HG03457 (cell line): ENCODE measurements around the gene TIMM22.
"Not testable (repeated sequence)": the region's sequence is repeated elsewhere in the genome, so short reads cannot be mapped to it uniquely, and the experiment has no call there.

Source experiments
- ATAC-seq: cut with Tn5 transposase; IDR thresholded peaks from one replicate; pipeline ENCODE4 v1.9.1; 2021; ENCODE audit warnings: moderate number of reproducible peaks; ENCODE audit not compliant: unreplicated experiment

Gene TIMM22

GRCh38 chr17:996554-997344 lies at the start of gene TIMM22:
TSS of gene TIMM22 (plus strand) at chr17:997129. CDS start at chr17:997143, 14 bp downstream.
- peak; percentile 88 for ATAC-seq

DNA sequence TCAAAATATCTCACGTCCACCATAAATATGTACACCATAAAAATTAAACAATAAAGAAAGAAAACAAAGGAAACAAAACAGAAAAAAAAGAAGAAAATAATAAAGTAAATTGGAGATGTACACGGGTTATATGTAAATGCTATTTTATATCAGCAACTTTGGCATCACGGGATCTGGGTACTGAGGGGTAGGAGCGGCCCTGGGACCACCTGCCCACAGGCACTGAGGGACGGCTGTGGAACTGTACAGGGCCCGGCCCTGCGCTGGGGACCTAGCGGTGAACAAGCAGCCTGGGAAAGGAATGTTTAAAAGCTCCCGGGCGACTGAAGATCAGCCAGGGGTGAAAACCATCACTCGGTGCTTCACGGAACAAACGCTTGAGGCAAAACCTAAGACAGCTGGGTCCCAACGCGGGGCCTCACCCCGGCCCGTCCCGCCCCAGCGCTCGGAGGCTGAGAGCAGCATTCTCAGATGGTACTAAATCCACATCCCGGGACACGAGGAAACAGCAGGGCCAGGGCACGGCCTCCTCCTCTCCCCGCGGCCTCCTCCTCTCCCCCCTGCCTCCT lies 48.6 kb upstream of the TIMM22 start:
- ATAC-seq, result no peak

GRCh38 chr17:949623-950303 lies 47.2 kb upstream of the TIMM22 start:
- ATAC-seq, result no peak

DNA sequence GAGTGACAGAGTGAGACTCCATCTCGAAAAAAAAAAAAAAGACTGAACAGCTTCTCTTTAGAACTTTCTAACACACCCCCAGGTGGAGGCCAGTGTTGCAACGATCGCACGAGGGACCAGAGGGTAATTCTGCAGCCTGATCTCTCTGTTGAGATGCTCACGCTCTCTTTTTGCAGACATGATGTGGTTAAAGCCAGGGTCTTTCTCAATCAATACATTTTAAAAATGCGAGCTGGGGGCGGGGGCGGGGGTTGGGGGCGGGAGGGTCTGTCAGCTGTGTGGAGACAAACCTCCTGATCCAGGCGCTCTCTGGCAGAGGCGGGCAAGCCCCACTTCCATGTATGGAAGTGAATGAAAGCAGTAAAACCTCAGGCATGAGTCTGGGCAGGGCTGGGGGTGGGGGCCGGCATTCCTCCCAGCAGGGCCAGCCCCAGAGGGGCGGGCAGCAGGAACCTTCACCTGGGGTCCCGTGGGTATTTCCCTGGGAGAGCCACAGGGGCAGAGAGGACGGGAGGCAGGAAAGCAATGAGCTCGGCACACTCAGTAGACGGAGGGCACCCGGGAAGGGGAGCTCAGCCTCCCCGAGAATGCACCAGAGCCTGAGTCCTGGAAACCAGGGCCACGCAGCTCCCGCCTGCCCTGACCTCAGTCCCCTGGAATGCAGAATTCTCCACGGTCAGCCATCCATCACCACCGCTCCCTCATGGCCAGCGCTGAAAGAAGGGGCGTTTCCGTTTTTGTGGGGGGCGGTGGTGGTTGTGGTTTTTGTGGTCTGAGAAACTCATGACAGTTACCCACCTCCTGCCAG lies 45.4 kb upstream of the TIMM22 start:
- no peak for ATAC-seq

- not testable (repeated sequence) for ATAC-seq
These were observed 44.3 kb upstream of the TIMM22 start for GRCh38 chr17:952592-952991.

DNA sequence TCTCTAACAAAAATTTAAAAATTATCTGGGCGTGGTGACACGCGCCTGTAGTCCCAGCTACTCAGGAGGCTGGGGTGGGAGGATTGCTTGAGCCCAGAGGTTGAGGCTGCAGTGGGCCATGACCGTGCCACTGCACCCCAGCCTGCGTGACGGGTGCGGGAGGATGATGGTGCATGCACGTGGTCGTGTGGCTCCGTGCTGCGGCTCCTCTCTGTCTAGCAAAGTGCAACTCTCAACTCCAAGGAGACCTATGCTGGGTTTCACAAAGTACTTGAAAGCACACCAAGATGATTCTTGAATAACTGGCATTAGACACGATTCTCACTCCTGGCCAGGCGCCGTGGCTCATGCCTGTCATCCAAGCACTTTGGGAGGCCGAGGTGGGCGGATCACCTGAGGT lies 43.2 kb upstream of the TIMM22 start:
- ATAC-seq, result no peak

DNA sequence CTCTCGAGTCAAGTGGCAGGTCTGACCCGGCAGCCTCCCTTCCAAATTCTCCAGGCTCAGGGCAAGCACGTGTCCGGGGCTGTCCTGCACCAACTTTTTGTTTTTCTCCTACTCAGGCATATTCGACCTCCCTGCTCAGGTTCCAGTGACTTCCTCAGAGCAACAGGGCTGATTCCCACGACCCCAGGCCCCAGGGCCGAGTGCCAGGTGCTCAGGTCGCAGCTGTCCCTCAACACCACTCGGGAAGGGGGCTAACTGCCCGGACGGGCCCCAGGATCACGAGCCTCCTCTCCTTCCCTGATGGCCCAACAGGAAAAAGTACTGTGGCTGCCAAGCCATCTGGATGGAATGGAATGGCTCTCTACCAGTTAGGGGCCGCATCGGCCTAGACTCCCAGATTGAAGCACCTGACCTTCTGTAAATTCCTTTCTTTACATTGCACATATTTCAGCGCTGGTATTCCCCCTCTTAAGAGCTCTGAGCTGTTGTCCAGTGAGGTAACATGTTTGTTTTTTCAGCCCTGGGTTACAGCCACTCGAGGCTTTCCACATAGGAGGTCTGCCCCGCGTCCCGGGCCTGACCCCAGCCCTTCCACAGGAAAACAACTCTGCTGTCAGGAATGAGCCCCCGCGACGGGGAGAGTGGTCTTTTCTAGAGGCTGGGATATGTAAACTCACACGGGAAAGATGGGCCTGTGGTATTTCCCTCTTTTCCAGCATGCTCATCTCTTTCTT lies 42.3 kb upstream of the TIMM22 start:
- ATAC-seq, result no peak

- ATAC-seq, result no peak
These were observed 40.0 kb upstream of the TIMM22 start for GRCh38 chr17:956905-957304.

GRCh38 chr17:957856-958421 lies 39.0 kb upstream of the TIMM22 start:
- no peak for ATAC-seq

- no peak for ATAC-seq
These were observed 38.0 kb upstream of the TIMM22 start for GRCh38 chr17:958712-959451.

- ATAC-seq, result no peak
These were observed 34.8 kb upstream of the TIMM22 start for GRCh38 chr17:962166-962565.

DNA sequence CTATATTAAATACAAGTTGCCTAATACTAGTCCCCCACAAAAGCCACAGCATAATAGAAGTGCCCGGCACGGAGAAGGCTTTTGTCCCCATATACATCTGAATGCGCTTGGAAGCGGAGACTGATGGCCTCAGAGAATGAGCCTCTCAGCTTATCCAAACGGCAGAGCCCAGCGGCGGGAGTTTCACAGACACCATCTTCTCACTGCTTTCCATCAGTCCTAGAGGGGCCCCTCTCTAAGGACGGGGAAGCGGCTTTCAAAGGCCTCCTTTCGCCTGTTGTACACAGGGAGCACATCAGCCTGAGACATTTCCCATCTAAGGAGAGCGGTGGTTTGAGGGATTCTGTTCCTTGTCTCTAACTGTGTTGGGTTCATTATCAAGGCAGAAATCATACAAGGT lies 34.3 kb upstream of the TIMM22 start:
- no peak for ATAC-seq

- ATAC-seq, result no peak
These were observed 32.1 kb upstream of the TIMM22 start for GRCh38 chr17:964876-965275.

- ATAC-seq, result no peak
These were observed 31.5 kb upstream of the TIMM22 start for GRCh38 chr17:965311-965989.

DNA sequence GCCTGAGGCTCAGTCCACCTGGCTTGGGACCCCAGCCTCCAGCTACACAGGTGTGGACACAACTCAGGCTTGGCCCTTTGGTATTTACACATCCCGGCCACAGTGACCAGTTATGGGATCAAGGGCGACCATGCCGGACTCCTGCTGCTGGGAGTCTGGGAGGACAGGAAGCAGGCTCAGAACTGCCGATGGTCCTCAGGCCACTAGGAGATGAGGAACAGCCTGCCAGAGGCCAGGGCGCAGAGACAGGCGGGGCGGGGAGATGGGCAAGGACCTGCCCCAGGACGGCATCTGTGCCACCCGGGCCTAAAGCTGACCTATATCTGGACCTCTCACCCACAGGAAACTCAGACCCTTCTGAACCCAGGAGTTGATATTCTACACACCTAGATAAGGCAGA lies 29.8 kb upstream of the TIMM22 start:
- ATAC-seq, result no peak

GRCh38 chr17:968812-969730 lies 27.9 kb upstream of the TIMM22 start:
- ATAC-seq, result no peak

GRCh38 chr17:969811-970355 lies 27.0 kb upstream of the TIMM22 start:
- ATAC-seq, result no peak

DNA sequence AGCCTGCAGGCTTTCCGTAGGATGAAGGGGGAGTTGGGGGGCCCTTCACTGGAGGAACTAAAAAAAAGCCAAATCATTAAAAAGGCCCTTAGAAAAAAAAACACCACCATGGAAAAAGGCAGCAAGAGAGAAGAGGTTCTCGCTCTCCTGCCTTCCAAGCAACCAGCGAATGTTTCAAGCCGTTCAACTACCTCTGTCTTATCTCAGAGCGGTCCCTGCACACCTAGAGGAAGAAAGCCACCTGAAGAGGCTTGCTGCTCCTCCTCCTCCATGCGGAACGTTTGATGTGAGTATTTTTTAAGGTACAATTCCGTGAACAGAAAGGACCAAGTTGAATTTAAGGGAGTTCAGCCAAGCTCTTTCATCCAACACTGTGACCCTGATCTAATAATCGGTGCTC lies 26.6 kb upstream of the TIMM22 start:
- ATAC-seq, result no peak
